RWPE1 (cell line): Measurements from ENCODE around the gene THYN1.

Source experiments
- CTCF ChIA-PET: fragments of 350-600 bp; sonication (Branson Sonifier 250); formaldehyde crosslinking; extraction: SDS; loops from one replicate; lab custom pipeline; 2021; lab: Yijun Ruan, JAX
- POLR2A ChIA-PET: fragments of 400-600 bp; formaldehyde crosslinking; extraction: SDS; loops from one replicate; lab custom pipeline; 2020; ENCODE audit warnings: antibody characterized with exemption; ENCODE audit not compliant: low non-redundant PET; lab: Yijun Ruan, JAX
- DNase-seq: peaks from one replicate; pipeline ENCODE4 v3.0.0; 2012; ENCODE audit warnings: low spot score
- H3K27ac ChIP-seq: fragments of 450-650 bp; 2 replicates; pipeline ENCODE4 v1.5.1; 2017
- CTCF ChIP-seq: fragments of 450-650 bp; conservative IDR thresholded peaks from 2 replicates; pipeline ENCODE4 v1.5.1; 2017; ENCODE audit warnings: low read depth, mild to moderate bottlenecking

THYN1 gene

GRCh38 chr11:134245434-134245833, 7.7 kb downstream of the THYN1 start:
- no peak for TF ChIP-seq CTCF
- POLR2A ChIA-PET, result no interaction called here
- CTCF ChIA-PET, result interaction anchor here (0.6 to 0.7 kb wide), 2 partner anchors 16 to 38 kb away, joined by 3 to 4 read pairs; no protein-coding TSS in a partner anchor
- no peak overlapping the region for H3K27ac ChIP-seq
- no peak for DNase-seq

GRCh38 chr11:134244593-134244992, 8.6 kb downstream of the THYN1 start:
- POLR2A ChIA-PET, result no interaction called here
- TF ChIP-seq CTCF, result peak; percentile 29; the same call in 1 of the 2 replicates
- DNase-seq, result no peak
- H3K27ac ChIP-seq, result no peak overlapping the region
- CTCF ChIA-PET, result interaction anchor here (0.6 to 0.7 kb wide), 2 partner anchors 34 to 37 kb away, joined by 3 to 4 read pairs; no protein-coding TSS in a partner anchor

DNA sequence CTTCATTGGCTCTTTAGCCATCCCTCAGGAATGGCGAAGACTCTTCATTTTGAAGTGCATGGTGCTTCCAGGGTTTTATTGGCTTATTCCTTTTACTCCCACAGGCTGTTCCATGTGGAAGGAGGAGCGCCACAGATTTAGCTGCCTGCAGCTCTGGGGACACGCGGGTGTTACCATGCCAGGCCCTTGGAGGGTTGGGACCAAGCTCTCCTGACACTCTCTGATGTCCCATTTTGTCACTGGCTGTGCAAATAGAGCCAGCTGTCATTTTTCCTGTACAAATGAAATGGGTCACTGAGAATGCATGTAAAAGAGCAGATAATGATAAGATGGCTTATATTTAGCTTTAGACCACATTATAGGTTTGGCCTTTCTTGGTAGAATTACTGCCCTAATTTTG, 9.2 kb downstream of the THYN1 start:
- ChIA-PET CTCF (interaction anchor here (0.6 to 0.7 kb wide), 2 partner anchors 10 to 34 kb away, joined by 3 to 4 read pairs; no protein-coding TSS in a partner anchor), POLR2A (no interaction called here)
- TF ChIP-seq CTCF, result no peak
- no peak for DNase-seq
- no peak overlapping the region for H3K27ac ChIP-seq

GRCh38 chr11:134242376-134242775, 10.8 kb downstream of the THYN1 start:
- CTCF ChIA-PET, result no interaction called here
- DNase-seq, result no peak
- POLR2A ChIA-PET, result no interaction called here
- H3K27ac ChIP-seq, result no peak overlapping the region
- no peak for TF ChIP-seq CTCF

- ChIA-PET CTCF (no interaction called here), POLR2A (no interaction called here)
- no peak for DNase-seq
- H3K27ac ChIP-seq, result no peak overlapping the region
- no peak for TF ChIP-seq CTCF
Observed at GRCh38 chr11:134240592-134240991, 12.6 kb downstream of the THYN1 start.

DNA sequence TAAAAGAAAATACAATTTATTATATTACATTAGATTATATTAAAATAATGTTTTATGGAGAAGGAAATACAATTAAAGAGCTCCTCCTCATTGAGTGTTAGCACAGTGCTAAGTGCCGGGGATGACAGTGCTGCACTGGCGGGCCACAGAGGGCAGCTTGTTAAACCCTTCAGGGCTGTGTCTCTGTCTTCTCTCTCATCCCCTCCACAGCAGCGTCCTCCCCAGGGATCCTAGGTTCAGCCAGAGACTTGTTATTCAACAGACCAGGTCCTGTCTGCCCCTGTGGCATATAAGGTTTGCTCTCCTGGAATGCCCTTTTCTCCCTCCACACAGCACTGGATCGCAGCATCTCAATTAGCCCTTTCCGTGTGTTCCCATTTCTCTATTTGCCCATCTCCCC, 14.2 kb downstream of the THYN1 start:
- ChIA-PET POLR2A (no interaction called here), CTCF (no interaction called here)
- H3K27ac ChIP-seq, result no peak overlapping the region
- no peak for DNase-seq
- TF ChIP-seq CTCF, result no peak

DNA sequence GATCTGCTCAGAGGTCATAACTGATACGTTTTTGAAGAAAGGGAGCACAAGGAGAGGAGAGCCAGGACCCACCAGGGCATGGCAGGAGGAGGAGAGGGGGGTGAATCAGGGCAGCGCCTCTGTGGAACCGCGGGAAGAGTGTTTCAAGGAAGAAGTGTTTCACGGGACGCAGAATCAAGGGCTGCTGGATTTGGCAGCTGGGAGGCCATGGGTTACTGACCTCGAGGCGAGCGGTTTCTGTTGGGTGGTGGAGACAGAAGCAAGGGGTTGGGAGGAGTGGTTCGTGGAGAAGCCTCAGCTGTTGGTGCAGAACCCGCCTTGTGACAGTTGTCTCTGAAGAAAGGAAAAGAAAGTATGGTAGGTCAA, 15.6 kb downstream of the THYN1 start:
- no peak for DNase-seq
- no peak overlapping the region for H3K27ac ChIP-seq
- ChIA-PET CTCF (no interaction called here), POLR2A (no interaction called here)
- no peak for TF ChIP-seq CTCF
